ENCODE data around the gene SEMA7A.

Gene SEMA7A

DNA sequence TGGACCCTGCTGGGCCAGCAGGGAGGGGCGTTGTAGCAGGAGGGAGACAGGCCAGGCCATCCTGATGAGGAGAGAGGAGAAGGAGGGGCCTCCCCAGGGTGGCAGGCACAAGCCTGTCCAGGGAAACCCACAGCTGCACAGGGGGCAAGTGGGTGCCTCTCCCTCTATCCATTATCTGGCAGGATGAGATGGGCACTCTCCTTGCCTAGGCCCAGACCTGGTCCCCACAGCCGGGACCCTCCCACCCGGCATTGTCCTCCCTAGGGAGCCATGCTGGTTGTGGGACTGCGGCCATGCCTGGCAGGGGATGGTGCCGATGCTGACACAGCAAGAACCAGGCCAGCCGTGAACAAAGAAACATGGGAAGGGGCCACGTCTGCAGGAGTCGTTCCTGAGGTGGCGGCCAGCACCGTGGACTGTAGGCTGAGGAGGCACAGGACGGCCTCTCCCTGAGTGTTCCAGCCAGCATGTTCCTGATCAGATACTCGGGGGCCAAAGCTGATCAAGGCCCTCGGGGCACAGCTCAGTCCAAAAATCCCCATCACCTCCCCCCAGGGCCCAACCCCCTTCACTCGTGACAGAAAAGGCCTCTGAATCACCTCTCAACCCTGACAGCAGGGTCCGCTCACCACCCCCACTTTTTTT is 47.1 kb downstream of the SEMA7A start:
- DNase-seq = no peak

DNA sequence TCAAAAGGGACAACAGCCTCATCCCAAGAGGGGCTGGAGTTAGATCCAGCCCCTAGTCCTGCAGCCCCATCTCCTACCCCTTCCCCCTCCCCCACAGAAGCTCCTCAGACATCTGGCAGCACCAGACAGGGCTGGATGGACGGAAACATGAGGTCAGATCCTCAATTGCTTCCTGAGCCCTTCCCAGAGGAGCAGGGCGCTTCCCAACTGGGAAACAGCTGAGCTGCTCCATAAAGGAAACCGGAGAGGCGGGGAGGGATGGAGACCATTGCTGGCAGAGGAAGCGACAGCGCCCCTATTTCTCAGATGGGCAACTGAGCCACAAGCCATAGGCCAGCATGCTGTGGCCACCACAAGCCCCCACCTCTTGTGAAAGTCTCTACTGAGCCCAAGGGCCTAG is 48.0 kb downstream of the SEMA7A start:
- DNase-seq = no peak

DNA sequence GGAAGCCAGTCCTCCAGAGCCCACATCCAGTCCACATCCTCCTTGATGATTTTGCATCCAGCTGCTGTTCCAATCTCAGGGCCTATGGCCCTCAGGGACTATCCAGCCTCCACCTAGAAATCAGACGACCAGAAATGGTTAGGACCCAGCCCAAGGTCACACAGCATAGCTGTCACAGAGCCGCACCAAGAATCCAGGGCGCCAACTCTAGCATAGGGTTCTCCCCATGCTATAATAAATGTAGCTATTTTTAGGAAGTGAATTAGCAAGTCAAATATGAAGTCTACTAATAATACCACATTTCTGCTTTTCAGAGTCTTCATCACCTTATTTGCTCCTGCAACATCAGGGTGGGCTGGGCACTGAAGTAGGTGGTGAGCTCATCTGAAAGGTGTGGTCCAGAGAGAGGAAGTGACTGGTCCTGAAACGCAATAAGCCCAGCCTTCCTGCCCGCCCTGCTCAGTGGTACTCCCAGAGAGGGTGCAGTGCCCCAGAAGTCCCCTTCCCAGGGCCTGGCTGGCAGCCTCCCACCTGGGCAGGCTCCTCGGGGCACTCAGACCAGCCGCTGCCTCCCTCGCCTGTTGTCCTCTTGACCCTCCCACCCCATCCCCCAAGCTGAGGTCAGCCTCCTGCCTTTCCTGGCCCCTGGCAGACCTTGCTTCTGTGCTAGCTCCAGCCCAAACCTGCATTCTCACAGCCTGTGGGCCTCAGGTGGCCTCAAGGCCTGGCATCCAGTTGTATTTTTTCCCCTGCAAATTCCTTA is 48.7 kb downstream of the SEMA7A start:
- DNase-seq = peak in 1 of 2 donors; percentile 58

DNA sequence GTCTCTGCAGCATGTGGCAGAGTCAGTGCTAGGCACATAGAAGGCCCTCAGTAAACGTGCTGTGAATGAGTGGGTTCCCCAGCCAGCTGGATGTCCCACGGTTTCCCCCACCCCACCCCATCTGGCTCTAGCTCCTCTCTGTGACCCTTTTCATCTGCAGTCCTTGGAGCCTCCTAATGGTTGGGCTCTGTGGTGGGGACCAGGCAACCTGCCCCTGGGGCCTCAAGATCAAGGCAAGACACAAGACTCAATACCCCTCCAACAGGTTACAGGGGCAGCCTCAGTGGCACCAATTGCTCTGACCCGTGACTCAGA is 49.2 kb downstream of the SEMA7A start:
- DNase-seq = no peak

DNA sequence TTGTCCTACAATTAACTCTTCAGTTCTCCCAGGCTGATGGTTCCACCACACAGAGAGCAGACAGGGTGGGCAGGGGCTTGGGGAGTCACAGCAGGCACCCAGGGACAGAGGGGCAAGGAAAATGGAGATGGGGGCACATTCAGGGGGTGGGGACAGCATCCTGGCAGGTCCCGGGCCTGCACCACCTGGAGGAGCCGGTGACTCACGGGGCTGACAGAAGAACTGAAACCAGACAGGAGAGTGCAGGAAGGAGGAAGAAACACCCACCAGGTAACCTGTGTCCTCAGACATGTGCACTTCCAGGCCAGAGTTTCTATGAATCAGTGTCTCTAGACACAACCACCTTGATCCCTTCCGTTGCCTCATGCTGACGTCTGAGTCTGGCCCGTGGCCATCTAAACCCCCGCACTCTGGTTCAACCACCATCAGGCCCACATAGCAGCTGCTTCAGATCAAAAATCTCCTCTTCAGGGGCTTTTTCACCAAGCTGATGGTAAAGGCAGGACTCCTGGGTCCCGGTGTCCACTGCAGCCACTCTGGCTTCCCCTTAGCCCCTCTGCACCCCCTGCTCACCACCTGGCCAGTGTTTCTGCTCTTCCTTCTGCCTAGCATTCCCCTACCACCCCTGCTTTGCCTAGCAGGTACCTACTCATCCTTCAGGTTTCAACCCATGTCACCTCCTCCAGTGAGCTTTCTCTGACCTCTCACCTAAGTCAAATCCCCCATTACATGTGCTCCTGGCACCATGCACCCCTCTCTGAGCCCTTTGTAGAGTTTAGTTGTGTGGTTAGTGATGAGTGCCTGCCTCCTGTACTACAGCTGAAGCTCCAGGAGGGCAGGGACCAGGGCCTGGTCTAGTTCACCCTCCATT is 49.8 kb downstream of the SEMA7A start:
- DNase-seq = peak; percentile 67 to 87

DNA sequence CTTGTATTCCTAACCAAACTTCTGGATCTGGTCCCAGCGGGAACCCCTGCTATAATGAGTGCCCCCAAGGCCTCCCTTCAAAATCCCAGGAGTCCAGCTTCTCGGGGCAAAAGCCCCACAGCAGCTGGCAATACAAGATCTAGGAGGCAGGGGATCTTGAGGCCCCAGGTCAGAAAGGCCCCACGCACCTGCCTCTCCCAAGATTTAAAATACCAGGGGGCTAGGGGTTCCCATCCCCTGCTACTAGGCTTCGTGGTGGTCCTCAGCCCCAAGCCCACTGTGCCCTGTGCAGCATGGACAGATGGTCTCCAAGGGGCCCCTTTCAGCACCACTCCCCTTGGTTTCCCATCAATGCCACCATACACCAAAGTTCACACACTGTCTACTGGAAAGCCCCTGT is 50.5 kb downstream of the SEMA7A start:
- DNase-seq = no peak

DNA sequence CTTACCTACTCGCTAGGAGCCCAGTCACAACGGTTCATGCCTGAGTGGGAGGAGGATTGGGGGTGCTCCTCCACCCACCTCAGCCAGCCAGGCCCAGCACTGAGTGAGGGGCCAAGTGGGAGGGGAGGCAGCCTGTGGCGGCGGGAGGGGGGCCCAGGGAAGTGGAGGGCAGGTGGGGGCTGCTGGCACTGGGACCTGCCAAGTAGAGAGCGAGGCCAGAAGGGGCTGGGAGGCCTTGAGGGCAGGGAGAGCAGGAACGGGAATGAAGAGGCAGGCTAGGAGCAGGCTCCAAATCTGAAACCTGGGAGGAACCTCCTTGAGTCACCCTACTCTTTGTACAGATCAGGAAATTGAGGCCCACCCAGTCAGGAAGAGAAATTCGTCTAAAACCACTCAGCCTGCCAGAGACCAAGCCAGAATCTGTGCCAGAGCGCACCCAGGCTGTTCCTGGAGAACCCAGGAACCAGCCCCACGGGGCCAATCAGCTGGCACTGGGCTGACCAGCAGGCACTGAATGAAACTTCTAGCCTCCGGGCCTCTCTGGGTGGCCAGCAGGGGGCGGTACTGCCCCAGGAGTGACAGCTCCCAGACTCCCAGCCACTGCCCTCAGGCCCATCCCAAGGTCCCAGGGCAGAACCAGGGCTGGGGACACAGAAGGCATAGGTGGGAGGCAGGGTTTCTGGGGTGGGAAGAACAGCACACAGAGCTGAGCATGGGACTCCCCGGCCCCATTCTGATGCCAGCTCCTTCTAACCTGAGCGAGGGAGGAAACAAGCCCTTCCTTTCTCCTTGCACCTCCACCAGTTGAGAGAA is 51.5 kb downstream of the SEMA7A start:
- peak; percentile 72 to 74 for DNase-seq

DNA sequence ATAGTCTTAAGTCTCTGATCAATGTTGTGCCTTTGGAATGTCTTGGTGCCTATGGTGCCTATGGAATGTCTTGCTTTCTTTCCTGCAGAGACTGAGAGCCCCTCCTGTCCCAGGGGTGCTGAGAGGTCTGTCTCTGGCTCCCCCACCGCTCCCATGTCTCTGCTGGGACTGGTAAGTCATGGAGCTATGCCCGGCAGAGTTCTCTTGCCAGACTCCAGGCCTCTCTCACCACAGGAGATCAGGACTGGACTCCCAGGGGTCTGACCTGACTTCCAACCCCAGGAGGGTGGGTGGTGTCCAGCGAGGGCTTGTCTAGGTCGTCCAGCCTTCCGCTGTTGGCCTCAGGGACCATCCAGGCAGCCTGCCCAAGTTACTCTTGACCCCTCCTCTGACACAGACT is 52.3 kb downstream of the SEMA7A start:
- DNase-seq = no peak

DNA sequence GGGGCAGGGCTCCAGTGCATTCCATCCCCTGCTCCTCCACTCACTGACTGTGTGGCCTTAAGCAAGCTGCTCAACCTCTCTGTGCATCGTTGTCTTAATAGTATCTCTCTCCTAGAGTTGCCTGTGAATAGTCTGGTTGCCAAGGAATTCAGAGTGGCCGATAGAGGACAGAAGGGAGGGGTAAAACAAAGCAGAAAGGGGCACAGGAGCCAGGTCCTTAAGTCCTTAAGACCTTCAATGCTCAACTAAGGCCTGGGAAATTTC is 52.6 kb downstream of the SEMA7A start:
- DNase-seq = no peak

DNA sequence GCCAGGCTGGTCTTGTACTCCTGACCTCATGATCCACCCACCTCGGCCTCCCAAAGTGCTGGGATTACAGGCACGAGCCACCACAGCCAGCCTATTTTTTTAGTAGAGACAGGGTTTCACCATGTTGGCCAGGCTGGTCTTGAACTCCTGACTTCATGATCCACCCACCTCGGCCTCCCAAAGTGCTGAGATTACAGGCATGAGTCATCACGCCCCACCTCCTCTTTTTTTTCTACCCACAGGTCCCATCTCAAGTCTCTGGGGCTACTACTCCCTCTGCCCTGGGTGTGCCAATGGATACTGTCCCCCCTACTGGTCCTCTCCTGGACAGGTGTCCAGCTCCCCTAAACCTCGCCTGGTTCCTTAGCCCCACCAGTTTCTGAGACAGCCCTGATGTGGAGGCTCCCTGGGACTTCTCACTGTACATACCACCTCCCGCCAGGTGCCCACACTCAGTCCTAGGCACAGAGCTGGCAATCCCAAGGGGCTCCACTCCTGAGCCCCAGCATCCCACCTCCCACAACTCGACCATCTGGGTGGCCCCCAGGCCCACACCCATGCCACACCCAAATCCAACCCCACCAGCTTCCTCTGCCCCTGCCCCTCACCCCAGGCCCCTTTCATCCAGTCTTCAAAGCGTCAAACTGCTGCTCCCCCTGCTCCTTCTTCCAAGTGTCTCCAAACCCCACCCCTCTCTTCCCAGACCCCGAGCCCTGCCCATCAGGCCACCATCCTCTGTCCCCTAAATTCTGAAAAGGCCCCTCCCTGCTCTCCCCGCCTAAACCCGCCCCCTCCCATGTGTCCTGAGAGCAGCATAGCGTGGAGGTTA is 53.2 kb downstream of the SEMA7A start:
- no peak for DNase-seq

DNA sequence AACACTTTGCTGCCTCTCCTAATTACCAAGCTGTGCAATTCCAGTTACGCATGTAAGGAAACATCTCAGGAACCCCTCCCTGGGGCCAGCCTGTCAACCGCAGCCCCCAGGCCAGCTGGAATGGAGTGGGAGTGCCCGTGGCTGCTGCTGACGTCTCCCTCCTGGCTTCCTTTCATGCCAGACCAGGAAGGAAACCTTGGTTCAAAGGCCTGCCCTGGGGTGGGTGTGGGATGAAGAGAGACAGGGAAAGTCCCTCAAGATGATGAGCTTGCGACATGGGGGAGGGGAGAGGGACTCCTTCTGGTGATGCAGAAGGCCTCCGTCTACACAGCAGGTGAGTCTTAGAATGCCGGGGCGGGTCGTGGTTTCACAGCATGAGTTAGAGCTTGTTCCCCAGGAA is 54.9 kb downstream of the SEMA7A start:
- DNase-seq = peak; percentile 70 to 82

DNA sequence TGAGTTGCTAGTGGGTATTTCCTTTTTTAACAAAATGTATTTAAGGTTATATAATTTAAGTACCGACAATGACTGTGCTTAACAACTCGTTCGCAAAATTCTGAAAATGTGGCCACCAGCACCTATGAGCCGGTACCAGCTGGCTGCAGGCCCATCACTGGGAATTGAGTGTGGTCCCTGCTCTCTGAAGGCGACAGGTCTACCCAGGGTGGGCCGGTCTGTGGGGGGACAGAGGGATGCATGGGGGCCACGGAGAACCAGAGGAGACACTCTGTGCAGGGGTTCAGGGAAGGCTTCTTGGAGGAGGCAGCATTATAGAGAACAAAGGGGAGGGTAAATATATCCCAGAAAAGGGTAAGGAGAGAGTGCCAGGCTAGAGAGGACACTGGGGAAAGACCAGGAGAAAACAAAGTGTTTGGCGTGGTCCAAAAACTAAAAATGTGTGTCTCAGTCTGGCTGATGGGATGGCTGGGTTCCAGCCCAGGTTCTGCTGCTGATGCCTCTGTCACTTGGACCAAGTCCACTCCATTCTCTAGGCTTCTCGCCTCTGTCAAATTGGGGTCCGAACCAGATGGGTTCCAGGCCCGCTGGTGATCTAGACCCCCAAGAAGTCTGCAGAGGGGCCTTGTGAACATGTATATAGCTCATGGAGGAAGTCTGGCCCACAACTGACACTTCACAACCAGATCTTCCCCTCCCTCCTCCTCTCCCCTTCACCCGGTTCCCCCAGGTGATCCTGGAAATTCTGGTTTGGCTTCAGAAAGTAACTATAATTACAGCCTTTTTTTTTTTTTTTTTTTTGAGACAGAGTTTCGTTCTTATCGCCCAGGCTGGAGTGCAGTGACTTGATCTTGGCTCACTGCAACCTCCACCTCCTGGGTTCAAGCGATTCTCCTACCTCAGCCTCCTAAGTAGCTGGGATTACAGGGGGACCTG is 55.7 kb downstream of the SEMA7A start:
- DNase-seq = no peak

DNA sequence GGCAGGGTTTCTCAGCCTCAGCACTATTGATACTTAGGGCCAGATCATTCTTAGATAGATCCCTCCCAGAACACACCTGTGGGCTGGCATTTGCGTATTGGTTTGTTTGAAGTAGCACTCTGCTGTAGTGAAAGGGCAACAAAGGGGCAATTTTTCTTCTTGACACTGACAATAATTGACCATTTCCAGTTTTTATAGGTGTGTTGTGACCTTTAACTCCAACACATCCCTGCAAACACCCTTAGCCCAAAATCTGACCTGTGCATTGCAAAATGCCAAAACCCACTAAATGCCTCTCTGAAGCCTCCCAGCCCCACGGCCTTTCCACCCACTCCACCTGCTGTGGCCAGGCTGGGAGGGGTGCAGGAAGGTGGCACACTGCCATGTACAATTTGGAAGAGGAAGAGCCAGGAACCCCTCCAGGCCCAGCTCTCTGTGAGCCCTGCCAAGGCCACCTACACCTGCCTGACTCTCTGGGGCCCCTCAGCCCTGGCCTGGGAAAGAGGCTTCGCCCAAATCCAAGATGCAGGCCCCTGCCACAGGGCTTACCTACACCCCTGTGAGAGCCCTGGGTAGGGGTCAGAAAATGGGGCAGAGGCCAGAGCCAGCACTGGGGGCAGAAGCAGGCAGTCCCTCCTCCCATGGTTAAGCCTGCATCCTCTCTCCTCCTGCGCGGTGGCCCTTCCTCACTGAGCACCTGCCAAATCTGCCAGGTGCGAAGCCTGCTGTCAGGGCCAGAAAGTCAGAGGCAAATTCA is 56.8 kb downstream of the SEMA7A start:
- no peak for DNase-seq

DNA sequence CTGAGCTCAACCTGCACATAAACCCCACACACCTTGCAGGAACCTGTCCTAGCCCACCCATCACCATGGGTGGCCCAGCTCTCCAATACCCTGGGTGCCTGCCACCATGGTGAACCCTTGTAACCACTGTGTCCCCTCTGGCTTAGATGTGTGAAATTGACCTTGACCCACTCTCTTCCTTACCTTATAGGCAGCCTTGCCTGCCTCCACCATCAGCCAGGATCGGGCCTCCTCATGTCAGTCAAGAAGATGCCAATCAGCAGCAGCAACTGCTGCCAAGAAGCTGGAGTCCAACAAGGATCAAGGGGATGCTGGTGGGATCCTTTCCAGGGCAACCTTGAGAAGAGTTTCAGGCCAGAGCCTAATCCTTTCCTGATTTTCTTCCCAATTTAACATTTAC is 57.5 kb downstream of the SEMA7A start:
- no peak for DNase-seq

DNA sequence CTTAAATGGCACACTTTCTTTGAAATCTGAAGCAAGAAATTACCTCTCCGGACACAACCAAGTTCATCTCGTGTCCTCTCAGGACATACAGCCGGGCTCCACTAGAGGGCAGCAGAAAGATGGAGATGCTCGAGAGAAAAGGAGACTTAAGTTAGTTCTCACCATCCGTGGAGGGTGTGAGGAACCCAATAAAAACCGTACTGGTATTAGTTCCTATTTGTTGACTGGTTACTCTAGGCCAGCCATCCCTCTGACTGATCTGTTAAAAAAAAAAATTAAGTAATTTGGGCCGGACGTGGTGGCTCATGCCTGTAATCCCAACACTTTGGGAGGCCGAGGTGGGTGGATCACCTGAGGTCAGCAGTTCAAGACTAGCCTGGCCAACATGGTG is 58.5 kb downstream of the SEMA7A start:
- DNase-seq = peak; percentile 80 to 88

DNA sequence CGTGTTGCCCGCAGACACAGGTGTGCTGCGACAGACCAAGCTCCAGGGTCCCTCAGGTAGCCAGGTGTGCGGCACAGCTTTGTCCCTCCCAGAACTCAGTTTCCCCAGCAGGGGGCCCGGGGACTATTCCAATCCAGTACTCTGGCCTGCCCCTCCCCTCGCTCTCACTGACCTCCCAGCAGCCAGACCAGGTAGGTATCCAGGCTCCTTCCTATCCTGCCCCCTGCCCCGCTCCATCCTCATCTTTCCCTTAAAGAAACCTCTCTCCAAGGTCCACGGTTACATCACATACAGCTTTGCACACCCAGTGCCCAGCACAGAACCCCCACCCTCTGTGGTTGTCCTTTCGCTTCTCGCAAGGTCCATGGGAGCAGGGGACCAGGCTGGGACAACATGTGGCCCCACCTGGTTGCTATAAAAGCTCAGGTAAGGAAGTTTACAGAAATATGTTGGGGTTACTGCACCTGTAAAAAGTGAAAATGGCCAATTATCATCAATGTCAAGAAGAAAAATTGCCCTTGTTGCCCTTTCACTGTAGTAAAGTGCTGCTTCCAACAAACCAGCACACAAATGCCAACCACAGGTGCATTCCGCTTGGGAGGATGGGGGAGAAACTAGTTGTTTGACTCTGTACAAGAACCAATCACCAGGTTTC is 59.0 kb downstream of the SEMA7A start:
- DNase-seq = no peak

DNA sequence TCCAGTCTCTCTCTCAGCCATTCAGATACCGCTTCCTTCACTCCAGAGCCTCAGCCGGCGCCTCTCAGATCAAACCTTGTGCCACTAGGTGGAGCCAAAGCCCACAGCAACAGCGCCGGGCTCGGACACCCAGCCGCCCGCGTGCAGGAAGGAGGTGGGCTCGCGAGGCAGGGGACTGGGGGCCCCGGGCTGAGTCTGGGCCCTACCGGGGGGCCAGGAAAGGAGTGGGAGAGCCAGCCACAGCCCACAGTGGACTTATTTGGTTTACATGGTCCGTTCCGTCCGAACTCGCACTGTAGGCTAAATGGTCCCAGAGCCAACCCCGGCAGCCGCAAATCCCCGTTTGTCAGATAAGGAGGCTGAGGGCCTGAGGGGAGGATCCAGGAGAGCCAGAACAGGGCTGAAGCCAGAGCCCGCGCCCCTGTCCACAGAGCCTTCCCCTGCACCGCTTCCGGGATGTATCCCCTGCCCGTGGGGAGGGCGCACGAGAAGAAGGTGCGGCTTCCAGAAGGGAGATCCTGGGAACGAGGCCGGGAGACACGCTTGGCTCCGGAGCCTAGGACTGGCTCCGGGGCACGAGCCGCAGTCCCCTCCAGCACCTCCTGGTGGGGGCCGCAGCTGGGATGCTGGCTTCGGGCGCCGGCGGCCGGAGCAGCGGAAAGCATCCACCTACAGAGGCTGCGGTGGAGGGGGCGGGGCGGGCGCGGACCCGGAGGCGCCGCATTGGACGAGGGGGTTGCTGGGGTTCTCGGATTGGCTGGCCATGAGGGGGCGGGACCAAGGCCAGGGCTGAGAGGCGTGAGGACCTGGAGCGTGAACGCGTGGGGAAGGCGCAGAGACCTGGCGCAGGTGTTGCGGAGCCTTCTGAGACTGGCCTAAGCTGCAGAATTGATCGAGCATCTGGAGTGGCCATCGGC is 59.8 kb downstream of the SEMA7A start:
- DNase-seq = peak; percentile 94 to 96

DNA sequence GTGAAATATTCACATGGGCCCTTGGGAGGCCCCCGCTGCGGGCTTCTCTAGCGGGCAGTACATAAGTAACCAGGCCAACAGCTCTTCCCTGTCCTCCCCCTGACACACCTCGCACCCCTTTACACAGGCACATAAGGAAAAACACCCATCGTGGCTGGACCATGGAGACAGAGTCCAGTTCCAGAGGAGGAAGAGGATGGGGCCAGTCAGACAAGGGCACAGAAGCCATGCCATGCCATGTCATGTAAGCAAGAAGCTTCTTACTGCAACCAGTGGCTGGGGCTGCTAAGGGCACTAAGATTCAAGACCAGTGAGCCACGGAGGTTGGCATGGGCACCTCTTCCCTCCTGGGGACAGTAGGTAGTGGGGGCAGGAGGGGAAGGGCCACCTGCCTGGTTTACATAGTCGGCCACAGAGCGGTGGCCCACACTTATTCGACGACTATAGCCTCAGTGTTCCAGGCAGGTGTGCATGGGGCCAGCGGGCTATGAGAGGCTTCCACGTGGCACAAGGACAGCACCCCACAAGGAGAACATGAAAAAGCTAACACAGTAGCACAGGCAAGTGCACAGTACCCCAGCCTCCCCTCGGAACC is 60.6 kb downstream of the SEMA7A start:
- no peak for DNase-seq
